Ovary (tissue), 9 donors: ENCODE measurements around the gene SEMA3G. TPM values are rescaled to one million over a fixed set of nuclear protein-coding genes. Genes with fewer than 3 reads are reported as not detected.

Experiments
- DNase-seq, 5 donors: peaks; one replicate each; pipeline ENCODE4 v3.0.0-alpha.2; 2019 to 2020
- H3K27ac ChIP-seq, 2 donors: fragments of 200-600 bp; one replicate each; pipeline versions ENCODE4 v1.5.1 to v1.8.0; 2019 to 2022
- H3K27me3 ChIP-seq: fragments of 200-600 bp; one replicate; pipeline ENCODE4 v1.8.0; 2022
- H3K36me3 ChIP-seq: fragments of 200-600 bp; sonication (generic); one replicate; pipeline ENCODE4 v1.5.1; 2019
- H3K4me1 ChIP-seq: one replicate; pipeline ENCODE4 v1.8.1; 2013; ENCODE audit warnings: mild to moderate bottlenecking, moderate library complexity; ENCODE audit not compliant: insufficient read depth
- H3K4me3 ChIP-seq: fragments of 200-600 bp; sonication (generic); one replicate; pipeline ENCODE4 v1.5.1; 2017
- H3K9me3 ChIP-seq, 2 donors: fragments of 200-600 bp in 1 of 2; sonication (generic) in 1 of 2; one replicate each; pipeline versions ENCODE4 v1.5.1 to v1.8.1; 2013 to 2019; ENCODE audit warnings: mild to moderate bottlenecking in 1 of 2, moderate library complexity in 1 of 2
- EP300 ChIP-seq: sonication (generic); formaldehyde crosslinking; IDR thresholded peaks from one replicate; pipeline ENCODE4 v1.6.1; 2017; ENCODE audit warnings: antibody characterized with exemption
- POLR2A ChIP-seq: fragments of 450-650 bp; IDR thresholded peaks from one replicate; pipeline ENCODE4 v1.6.1; 2017; ENCODE audit warnings: antibody characterized with exemption, mild to moderate bottlenecking, moderate library complexity
- WGBS, 3 donors: extraction: QIAGEN DNeasy Blood & Tissue Kit in 1 of 3; methylation state at CpG; one replicate each; pipeline versions ENCODE4 v1.1.5 to v1.1.7; 2013 to 2017; 5-methylcytosine and 5-hydroxymethylcytosine counted together
- intact Hi-C, 4 donors: fragments of 100-400 bp; cut with DNase I; formaldehyde crosslinking; loops; one replicate each; pipeline versions ENCODE4 v1.11.0 to v1.15.1; 2022 to 2023
- polyA plus RNA-seq, 2 donors: library from polyadenylated mRNA; stranded (reverse); fragments of 200-250 nt in 1 of 2; fragments of 350-450 nt in 1 of 2; fragmentation: Illumina TruSeq in 1 of 2; extraction: RNeasy Lipid Tissue Mini Kit (QIAGEN cat#74804) in 1 of 2; gene quantifications; one replicate each; pipeline ENCODE4 v1.2.3, GENCODE V29; 2013 to 2014
- total RNA-seq, 7 donors: library from RNA; depleted of rRNA in 2 of 7; stranded (reverse); fragments of >200 nt in 2 of 7; fragmentation: NEBNext Ultra II Directional in 3 of 7; extraction: Animal tissue kit (Norgen Biotek cat#: 25700) in 3 of 7; gene quantifications; one replicate each; pipeline versions ENCODE4 v1.1.0 to v1.2.4, GENCODE V29; 2016 to 2023
- TF ChIP-seq, protein P1 (sequence below), 3 donors: fragments of 450-650 bp in 2 of 3; fragments of 200-600 bp in 1 of 3; IDR thresholded peaks; one replicate each; pipeline versions ENCODE4 v1.5.1 to v1.8.0; 2016 to 2022; ENCODE audit warnings: antibody characterized with exemption in 3 of 3, mild to moderate bottlenecking in 1 of 3
- donor health status: DM: no; HTN: no; CAD: no; lungs with moderate emphysema.
- donor health status: DM: no; HTN: no; CAD: no.
- donor health status: Bipolar disorder and iron deficiency.
- donor health status: DM: yes; HTN: yes; CAD: no.
- donor health status: DM: no; HTN: no; CAD: no.
- donor health status: DM: yes; HTN: yes; CAD: no.

Gene SEMA3G
- total and polyA plus RNA-seq, 9 donors = 1.5 to 12.3 (median 4.6) TPM

DNA sequence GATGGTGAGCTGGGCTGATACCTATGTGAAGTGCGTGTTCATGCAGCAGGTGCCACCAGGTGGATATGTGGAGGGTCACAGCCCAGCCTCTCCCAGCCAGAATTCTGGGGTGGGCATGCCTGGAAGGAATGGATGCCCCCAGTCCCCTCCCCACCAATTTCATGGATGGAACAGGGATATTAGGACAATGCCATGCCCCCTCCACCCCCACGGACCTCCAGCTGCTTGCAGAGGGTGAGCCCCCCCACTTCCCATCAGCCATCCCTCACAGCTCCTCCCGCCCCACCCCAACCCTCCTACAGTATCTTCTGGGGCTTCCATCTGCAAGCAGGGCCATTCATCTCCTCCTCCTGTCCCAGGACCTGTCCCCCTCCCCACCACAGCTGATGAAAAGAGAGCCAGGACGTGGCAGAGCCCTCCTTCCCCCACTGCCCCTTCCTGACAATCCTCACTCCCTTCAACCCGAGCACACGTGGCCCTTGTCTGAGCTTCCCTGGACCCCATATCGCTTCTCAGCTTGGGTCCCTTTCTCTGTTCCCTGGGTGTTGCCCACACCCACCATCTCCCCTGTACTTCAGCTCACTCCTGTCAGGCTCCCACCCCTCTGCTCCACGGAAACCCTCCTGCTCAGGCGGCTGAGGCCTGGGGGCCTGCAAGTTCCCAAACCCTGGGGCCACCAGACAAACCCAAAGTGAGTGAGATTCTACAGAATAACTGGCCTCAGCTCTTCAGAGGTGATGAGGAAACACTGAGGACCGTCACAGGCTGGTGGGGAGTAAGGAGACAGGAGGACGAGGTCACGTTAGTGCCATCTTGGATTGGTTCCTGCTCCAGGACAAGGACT, 2.8 kb upstream of the SEMA3G start:
- intact Hi-C loops = loop anchor here in 2 of 4 donors (2.0 kb wide), 1 partner anchor 19 kb away; no protein-coding TSS in a partner anchor
- no peaks in the 10 kb centered on the region for H3K9me3 ChIP-seq
- no peaks in the 10 kb centered on the region for H3K27me3 ChIP-seq
- WGBS, 3 donors = 66 to 81% (median 74%) methylated on average over 12 of the region's 12 CpGs
- TF ChIP-seq POLR2A (no peak), EP300 (no peak)
- TF ChIP-seq, protein P1, sequence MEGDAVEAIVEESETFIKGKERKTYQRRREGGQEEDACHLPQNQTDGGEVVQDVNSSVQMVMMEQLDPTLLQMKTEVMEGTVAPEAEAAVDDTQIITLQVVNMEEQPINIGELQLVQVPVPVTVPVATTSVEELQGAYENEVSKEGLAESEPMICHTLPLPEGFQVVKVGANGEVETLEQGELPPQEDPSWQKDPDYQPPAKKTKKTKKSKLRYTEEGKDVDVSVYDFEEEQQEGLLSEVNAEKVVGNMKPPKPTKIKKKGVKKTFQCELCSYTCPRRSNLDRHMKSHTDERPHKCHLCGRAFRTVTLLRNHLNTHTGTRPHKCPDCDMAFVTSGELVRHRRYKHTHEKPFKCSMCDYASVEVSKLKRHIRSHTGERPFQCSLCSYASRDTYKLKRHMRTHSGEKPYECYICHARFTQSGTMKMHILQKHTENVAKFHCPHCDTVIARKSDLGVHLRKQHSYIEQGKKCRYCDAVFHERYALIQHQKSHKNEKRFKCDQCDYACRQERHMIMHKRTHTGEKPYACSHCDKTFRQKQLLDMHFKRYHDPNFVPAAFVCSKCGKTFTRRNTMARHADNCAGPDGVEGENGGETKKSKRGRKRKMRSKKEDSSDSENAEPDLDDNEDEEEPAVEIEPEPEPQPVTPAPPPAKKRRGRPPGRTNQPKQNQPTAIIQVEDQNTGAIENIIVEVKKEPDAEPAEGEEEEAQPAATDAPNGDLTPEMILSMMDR (IDR thresholded peaks at IDR 0.05) = no peak
- no peaks in the 10 kb centered on the region for H3K36me3 ChIP-seq
- no peak overlapping the region for H3K27ac ChIP-seq
- DNase-seq = no peak
- no peak overlapping the region for H3K4me3 ChIP-seq
- peaks cover 1% of the 10 kb centered on the region for H3K4me1 ChIP-seq

DNA sequence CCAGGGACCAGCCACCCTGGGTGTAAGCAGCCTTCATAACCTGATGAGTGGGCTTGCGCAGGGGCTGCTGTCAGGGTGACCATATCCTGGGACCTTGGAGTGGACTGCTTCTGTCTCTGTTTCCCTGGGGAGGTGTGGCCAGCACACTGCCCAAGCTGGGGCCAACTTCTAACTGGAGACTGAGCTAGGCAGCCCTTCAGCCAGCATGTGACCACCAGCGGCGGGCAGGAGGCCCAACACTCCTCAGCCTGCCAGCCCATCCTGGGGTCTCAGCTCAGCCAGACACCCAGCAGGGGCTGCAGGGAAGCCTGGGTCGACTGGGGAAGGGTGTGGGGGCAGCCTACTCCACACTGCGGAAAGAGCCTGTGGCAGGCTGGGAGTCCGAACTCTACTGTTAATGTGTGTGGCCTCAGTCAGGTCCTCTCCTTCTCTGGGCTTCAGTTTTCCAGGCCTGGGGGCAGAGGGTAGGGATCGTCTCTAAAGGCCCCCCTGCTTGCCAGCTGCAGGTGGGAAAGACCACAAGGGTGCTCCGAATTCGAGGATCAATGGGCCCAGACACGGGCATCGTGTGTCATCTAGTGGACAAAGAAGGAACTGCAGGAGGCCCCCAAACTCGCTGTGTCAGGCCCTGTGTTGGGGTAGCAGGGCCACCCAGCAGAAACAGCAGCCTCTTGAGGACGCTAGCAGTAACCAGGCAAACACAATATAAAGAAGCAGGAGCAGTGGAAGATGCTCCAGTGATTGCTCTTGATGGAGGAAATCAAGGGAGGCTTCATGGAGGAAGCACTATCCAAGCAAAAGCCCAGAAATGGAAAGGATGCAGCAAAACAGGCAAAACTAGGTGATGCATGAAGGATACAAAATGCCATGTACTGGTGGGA, 2.0 kb upstream of the SEMA3G start:
- H3K27me3 ChIP-seq = no peaks in the 10 kb centered on the region
- peak in 4 of 5 donors; percentile 55 to 70 (median 66) for DNase-seq
- H3K9me3 ChIP-seq = no peaks in the 10 kb centered on the region
- no peak overlapping the region for H3K27ac ChIP-seq
- intact Hi-C loops = loop anchor here in 2 of 4 donors (2.0 kb wide), 1 partner anchor 18 kb away; no protein-coding TSS in a partner anchor
- TF ChIP-seq EP300 = no peak
- TF ChIP-seq, protein P1 (IDR thresholded peaks at IDR 0.05) = peak; percentile 81 to 98 (median 95)
- peaks cover 1% of the 10 kb centered on the region for H3K4me1 ChIP-seq
- WGBS, 3 donors = 16 to 35% (median 33%) methylated on average over 10 to 13 of the region's 13 CpGs
- H3K4me3 ChIP-seq = no peak overlapping the region
- no peaks in the 10 kb centered on the region for H3K36me3 ChIP-seq

DNA sequence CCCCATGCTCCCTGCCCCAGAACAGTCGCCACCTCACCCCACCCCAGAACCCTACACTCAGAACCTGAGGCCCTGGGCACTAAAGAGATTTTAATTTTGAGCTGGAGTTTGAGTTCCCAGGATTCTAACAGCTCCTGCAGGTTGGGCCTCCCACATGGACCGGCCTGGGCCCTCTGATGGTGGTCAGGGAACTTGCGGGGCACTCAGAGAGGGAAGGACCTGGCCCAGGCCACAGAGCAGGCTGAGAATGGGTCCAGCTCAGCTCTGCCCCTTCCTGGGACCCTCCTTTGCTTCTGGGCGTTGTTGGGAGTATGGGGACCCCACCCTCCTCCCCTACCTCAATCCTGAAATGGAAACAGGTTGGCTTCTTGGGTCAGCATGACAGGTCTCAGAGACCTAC, 1.1 kb upstream of the SEMA3G start:
- no peaks in the 10 kb centered on the region for H3K36me3 ChIP-seq
- no peak overlapping the region for H3K4me3 ChIP-seq
- no peak for TF ChIP-seq EP300
- TF ChIP-seq POLR2A = no peak
- TF ChIP-seq, protein P1 (IDR thresholded peaks at IDR 0.05) = no peak
- WGBS, 3 donors = 83 to 93% (median 89%) methylated on average over 4 of the region's 4 CpGs
- H3K4me1 ChIP-seq = peaks cover 1% of the 10 kb centered on the region
- DNase-seq = no peak
- no peaks in the 10 kb centered on the region for H3K9me3 ChIP-seq
- no peak overlapping the region for H3K27ac ChIP-seq
- intact Hi-C loops = loop anchor here in 2 of 4 donors (2.0 kb wide), 1 partner anchor 17 kb away; no protein-coding TSS in a partner anchor
- no peaks in the 10 kb centered on the region for H3K27me3 ChIP-seq
